ENCODE results near the gene ZNRF3. TPM values are rescaled to one million over a fixed set of nuclear protein-coding genes. Genes with fewer than 3 reads are reported as not detected.

ZNRF3 gene
- total RNA-seq, 1 donor from 2014 or later, result 4.1 TPM

- Mint-ChIP-seq H3K4me1 (no peaks in the 10 kb centered on the region), H3K9me3 (peaks cover 11% of the 10 kb centered on the region), H3K27me3 (ENCODE audit: insufficient read depth, low read depth) (peaks cover 5% of the 10 kb centered on the region), H3K4me3 (no peak overlapping the region), H3K36me3 (peaks cover 9% of the 10 kb centered on the region), H3K27ac (no peak overlapping the region)
- Histone ChIP-seq H3K4me2 (no peak overlapping the region), H2AFZ (replicated peaks) (no peak overlapping the region), H3K36me3 (no peaks in the 10 kb centered on the region), H3K27me3 (no peaks in the 10 kb centered on the region), H3K79me2 (ENCODE audit: low read depth) (no peaks in the 10 kb centered on the region), H3K27ac (no peak overlapping the region), H3K4me3 (no peak overlapping the region), H3K9me3 (ENCODE audit: low read depth) (no peaks in the 10 kb centered on the region), H3K4me1 (no peaks in the 10 kb centered on the region), H3F3A (ENCODE audit: low read depth) (no peaks in the 10 kb centered on the region), H3K9ac (no peak overlapping the region), H4K20me1 (ENCODE audit: low read depth) (no peaks in the 10 kb centered on the region)
- DNase-seq (ENCODE audit: low spot score), result no peak
- TF ChIP-seq CTCF (IDR thresholded peaks at IDR 0.05) (no peak), EZH2phosphoT487 (IDR thresholded peaks at IDR 0.05) (no peak), EZH2 (IDR thresholded peaks at IDR 0.05) (no peak)
These were observed 36.4 kb upstream of the ZNRF3 start for GRCh38 chr22:28846994-28847393.

GRCh38 chr22:28855355-28856094 lies 27.8 kb upstream of the ZNRF3 start:
- H3K27ac ChIP-seq, result no peak overlapping the region
- no peaks in the 10 kb centered on the region for H3K36me3 Mint-ChIP-seq
- no peaks in the 10 kb centered on the region for H3K4me1 ChIP-seq
- no peak overlapping the region for H3K4me2 ChIP-seq
- no peaks in the 10 kb centered on the region for H4K20me1 ChIP-seq (ENCODE audit: low read depth)
- no peaks in the 10 kb centered on the region for H3K79me2 ChIP-seq (ENCODE audit: low read depth)
- H3K27ac Mint-ChIP-seq, result no peak overlapping the region
- no peaks in the 10 kb centered on the region for H3K36me3 ChIP-seq
- peak overlapping the region; percentile 27 for H2AFZ ChIP-seq (replicated peaks)
- H3K4me1 Mint-ChIP-seq, result peaks cover 11% of the 10 kb centered on the region
- H3K27me3 Mint-ChIP-seq (ENCODE audit: insufficient read depth, low read depth), result peaks cover 2% of the 10 kb centered on the region
- H3K4me3 ChIP-seq, result no peak overlapping the region
- H3K4me3 Mint-ChIP-seq, result no peak overlapping the region
- H3K9ac ChIP-seq, result no peak overlapping the region
- no peaks in the 10 kb centered on the region for H3F3A ChIP-seq (ENCODE audit: low read depth)
- H3K27me3 ChIP-seq, result no peaks in the 10 kb centered on the region
- H3K9me3 ChIP-seq (ENCODE audit: low read depth), result no peaks in the 10 kb centered on the region
- no peaks in the 10 kb centered on the region for H3K9me3 Mint-ChIP-seq
- TF ChIP-seq EZH2 (IDR thresholded peaks at IDR 0.05) (no peak), CTCF (IDR thresholded peaks at IDR 0.05) (peak; percentile 91), EZH2phosphoT487 (IDR thresholded peaks at IDR 0.05) (no peak)
- peak; percentile 74 for DNase-seq (ENCODE audit: low spot score)

GRCh38 chr22:28856095-28856455 lies 27.3 kb upstream of the ZNRF3 start:
- H3K27me3 ChIP-seq, result no peaks in the 10 kb centered on the region
- no peaks in the 10 kb centered on the region for H3K79me2 ChIP-seq (ENCODE audit: low read depth)
- H3F3A ChIP-seq (ENCODE audit: low read depth), result no peaks in the 10 kb centered on the region
- H3K9me3 ChIP-seq (ENCODE audit: low read depth), result no peaks in the 10 kb centered on the region
- DNase-seq (ENCODE audit: low spot score), result no peak
- Mint-ChIP-seq H3K36me3 (no peaks in the 10 kb centered on the region), H3K27me3 (ENCODE audit: insufficient read depth, low read depth) (peaks cover 2% of the 10 kb centered on the region), H3K4me1 (peaks cover 11% of the 10 kb centered on the region), H3K4me3 (no peak overlapping the region), H3K9me3 (no peaks in the 10 kb centered on the region), H3K27ac (no peak overlapping the region)
- no peaks in the 10 kb centered on the region for H3K36me3 ChIP-seq
- H3K4me2 ChIP-seq, result no peak overlapping the region
- no peaks in the 10 kb centered on the region for H4K20me1 ChIP-seq (ENCODE audit: low read depth)
- TF ChIP-seq CTCF (IDR thresholded peaks at IDR 0.05) (no peak), EZH2 (IDR thresholded peaks at IDR 0.05) (no peak), EZH2phosphoT487 (IDR thresholded peaks at IDR 0.05) (no peak)
- peak overlapping the region; percentile 27 for H2AFZ ChIP-seq (replicated peaks)
- H3K9ac ChIP-seq, result no peak overlapping the region
- H3K27ac ChIP-seq, result no peak overlapping the region
- no peaks in the 10 kb centered on the region for H3K4me1 ChIP-seq
- no peak overlapping the region for H3K4me3 ChIP-seq
